ENCODE data around the gene TMEM156. TPM values are rescaled to one million over a fixed set of nuclear protein-coding genes. Genes with fewer than 3 reads are reported as not detected.
"Not testable (repeated sequence)": the region's sequence is repeated elsewhere in the genome, so short reads cannot be mapped to it uniquely, and the experiment has no call there.

Gene TMEM156
- total and polyA plus RNA-seq, 2 of the 4 experiments (the other 2 are of a cell fraction): 0.53 to 0.54 TPM

GRCh38 chr4:38964942-38965775 is 67.0 kb downstream of the TMEM156 start:
- WGBS, 2 experiments (ENCODE audit: extremely low coverage in 2 of 2, insufficient read length in 1 of 2): 96% methylated on average over 5 of the region's 11 CpGs; no CpG with 5 or more reads in 1 of the 2 experiments
- H3K4me1 ChIP-seq (ENCODE audit: control insufficient read depth, insufficient read depth, low read length): peaks cover 6% of the 10 kb centered on the region
- no peak overlapping the region for H2AK9ac ChIP-seq (replicated peaks; ENCODE audit: low read depth, low read length, poor library complexity)
- H2BK5ac ChIP-seq (ENCODE audit: low read depth, low read length, poor library complexity, severe bottlenecking): peak overlapping the region; percentile 15
- H4K91ac ChIP-seq (ENCODE audit: insufficient read depth, low read depth, low read length): peak overlapping the region; percentile 70
- H3K27ac ChIP-seq (ENCODE audit: insufficient read depth, low read length): no peak overlapping the region
- no peak overlapping the region for H3K4me2 ChIP-seq (ENCODE audit: low read depth, low read length)
- no peaks in the 10 kb centered on the region for H3K9me3 ChIP-seq (ENCODE audit: control insufficient read depth, insufficient read depth, low read length)
- peak overlapping the region; percentile 90 for H2BK120ac ChIP-seq (ENCODE audit: low read depth, low read length)
- no TSS peak for BruUV-seq (replicated peaks)
- intact Hi-C loops (cut with micrococcal nuclease) (no loop called here), in situ Hi-C loops (cut with MboI; ENCODE audit: low sequenced_read_pairs) (no loop called here), dilution Hi-C loops (cut with HindIII; ENCODE audit: low sequenced_read_pairs, unreplicated experiment) (no loop called here)
- H3K4me3 ChIP-seq (ENCODE audit: insufficient read depth, low read depth, low read length): no peak overlapping the region
- H2BK15ac ChIP-seq (ENCODE audit: low read depth, low read length): peak overlapping the region; percentile 99
- ChIA-PET POLR2A (ENCODE audit: unreplicated experiment) (no interaction called here), CTCF (no interaction called here)
- H3K4ac ChIP-seq (ENCODE audit: low read depth, low read length): peak overlapping the region; percentile 84
- no peak overlapping the region; the same call in 1 of the 2 replicates for H3K14ac ChIP-seq (replicated peaks; ENCODE audit: low read depth, low read length)
- H2AFZ ChIP-seq (replicated peaks; ENCODE audit: low read length, poor library complexity): no peak overlapping the region
- peak overlapping the region; percentile 60 to 65; a peak in 3 of 4 replicates for H4K8ac ChIP-seq (ENCODE audit: low read depth in 2 of 2, low read length in 2 of 2)
- ATAC-seq (ENCODE audit: low read depth): no peak
- peak overlapping the region; percentile 94 for H2BK20ac ChIP-seq (ENCODE audit: low read depth, low read length)
- H4K5ac ChIP-seq (ENCODE audit: low read depth, low read length): 0 out of 2 replicates have a peak overlapping the region, but pooled peaks have one; percentile 31
- H3K56ac ChIP-seq (ENCODE audit: extremely low read depth, insufficient read depth, low read length): peak overlapping the region; percentile 24; the same call in 1 of the 2 replicates
- H3K9ac ChIP-seq (ENCODE audit: low read depth, low read length): no peak overlapping the region
- H3K27me3 ChIP-seq (ENCODE audit: control insufficient read depth, insufficient read depth, low read length): no peaks in the 10 kb centered on the region
- peaks cover 3% of the 10 kb centered on the region for H3K9me1 ChIP-seq (ENCODE audit: insufficient read depth, low read length)
- no peak for DNase-seq
- peak overlapping the region; percentile 75; the same call in 1 of the 2 replicates for H3K18ac ChIP-seq (ENCODE audit: low read depth, low read length)
- H3K36me3 ChIP-seq (ENCODE audit: control insufficient read depth, insufficient read depth, low read length): no peaks in the 10 kb centered on the region
- peak overlapping the region; percentile 16; the same call in 1 of the 2 replicates for H3K23ac ChIP-seq (ENCODE audit: low read depth, low read length)
- peak overlapping the region; percentile 93 for H2AK5ac ChIP-seq (ENCODE audit: low read depth, low read length)
- no peaks in the 10 kb centered on the region for H4K20me1 ChIP-seq (ENCODE audit: insufficient read depth, low read length)
- TF ChIP-seq MXI1 (IDR thresholded peaks at IDR 0.05; ENCODE audit: borderline replicate concordance, low read depth, low read length) (no peak), MAFK (IDR thresholded peaks at IDR 0.05; ENCODE audit: low read depth, low read length) (peak; percentile 60)
- H3K79me1 ChIP-seq (ENCODE audit: low read depth in 1 of 2, low read length in 2 of 2): peaks cover 0 to 4% of the 10 kb centered on the region in 2 experiments; a peak in 1 of 4 replicates

GRCh38 chr4:38959248-38959647 is 73.0 kb downstream of the TMEM156 start:
- H3K36me3 ChIP-seq (ENCODE audit: control insufficient read depth, insufficient read depth, low read length); H3K4me3 ChIP-seq (ENCODE audit: insufficient read depth, low read depth, low read length); H3K9me3 ChIP-seq (ENCODE audit: control insufficient read depth, insufficient read depth, low read length); H3K9me1 ChIP-seq (ENCODE audit: insufficient read depth, low read length); H3K4me1 ChIP-seq (ENCODE audit: control insufficient read depth, insufficient read depth, low read length); POLR2A ChIA-PET (ENCODE audit: unreplicated experiment); intact Hi-C loops (cut with micrococcal nuclease); ATAC-seq (ENCODE audit: low read depth); H3K27me3 ChIP-seq (ENCODE audit: control insufficient read depth, insufficient read depth, low read length); DNase-seq; H2AFZ ChIP-seq (replicated peaks; ENCODE audit: low read length, poor library complexity); H3K4me2 ChIP-seq (ENCODE audit: low read depth, low read length); BruUV-seq (replicated peaks); H2AK9ac ChIP-seq (replicated peaks; ENCODE audit: low read depth, low read length, poor library complexity); dilution Hi-C loops (cut with HindIII; ENCODE audit: low sequenced_read_pairs, unreplicated experiment); H3K79me1 ChIP-seq (ENCODE audit: low read depth in 1 of 2, low read length in 2 of 2); H4K20me1 ChIP-seq (ENCODE audit: insufficient read depth, low read length); in situ Hi-C loops (cut with MboI; ENCODE audit: low sequenced_read_pairs): not testable (repeated sequence)
- WGBS, 2 experiments (ENCODE audit: extremely low coverage in 2 of 2, insufficient read length in 1 of 2): no CpG with 5 or more reads among the region's 5 CpGs
- H2AK5ac ChIP-seq (ENCODE audit: low read depth, low read length): peak overlapping the region; percentile 95
- H4K5ac ChIP-seq (ENCODE audit: low read depth, low read length): peak overlapping the region; percentile 100
- peak overlapping the region; percentile 68 for H3K9ac ChIP-seq (ENCODE audit: low read depth, low read length)
- H2BK20ac ChIP-seq (ENCODE audit: low read depth, low read length): peak overlapping the region; percentile 96
- CTCF ChIA-PET: interaction anchor here (1.1 kb wide), 1 partner anchor 11 kb away, joined by 4 read pairs; no protein-coding TSS in a partner anchor
- peak overlapping the region; percentile 100 for H3K18ac ChIP-seq (ENCODE audit: low read depth, low read length)
- H3K4ac ChIP-seq (ENCODE audit: low read depth, low read length): peak overlapping the region; percentile 96
- peak overlapping the region; percentile 100 for H3K27ac ChIP-seq (ENCODE audit: insufficient read depth, low read length)
- H4K8ac ChIP-seq (ENCODE audit: low read depth in 2 of 2, low read length in 2 of 2): peak overlapping the region; percentile 96 to 99
- H2BK15ac ChIP-seq (ENCODE audit: low read depth, low read length): peak overlapping the region; percentile 71
- peak overlapping the region; percentile 99 for H3K14ac ChIP-seq (replicated peaks; ENCODE audit: low read depth, low read length)
- peak overlapping the region; percentile 98 for H3K56ac ChIP-seq (ENCODE audit: extremely low read depth, insufficient read depth, low read length)
- H2BK120ac ChIP-seq (ENCODE audit: low read depth, low read length): peak overlapping the region; percentile 99
- peak overlapping the region; percentile 99 for H4K91ac ChIP-seq (ENCODE audit: insufficient read depth, low read depth, low read length)
- peak overlapping the region; percentile 98 for H3K23ac ChIP-seq (ENCODE audit: low read depth, low read length)
- H2BK5ac ChIP-seq (ENCODE audit: low read depth, low read length, poor library complexity, severe bottlenecking): peak overlapping the region; percentile 96

All from IMR-90 (cell line).